Keratinocyte (primary cell): ENCODE measurements around the gene RAB44. TPM values are rescaled to one million over a fixed set of nuclear protein-coding genes. Genes with fewer than 3 reads are reported as not detected.

Experiments used
- DNase-seq: peaks from one replicate; pipeline ENCODE4 v3.0.0-alpha.2; 2011; ENCODE audit warnings: low read depth, missing footprints, low spot score
- FAIRE-seq: peaks from 2 replicates; lab custom pipeline; 2011; peaks lifted over from hg19 to GRCh38; lab: Jason Lieb, UNC
- H2AFZ ChIP-seq: 2 replicates; pipeline ENCODE4 v1.6.0; 2012; ENCODE audit warnings: low read length, control low read depth, inconsistent platforms; ENCODE audit not compliant: control insufficient read depth
- H3K27ac ChIP-seq: 2 replicates; pipeline ENCODE4 v1.5.1; 2011; ENCODE audit warnings: low read length; ENCODE audit not compliant: control insufficient read depth, insufficient read depth
- H3K27me3 ChIP-seq: 3 replicates; pipeline ENCODE4 v1.6.0; 2011; ENCODE audit warnings: low read length; ENCODE audit not compliant: control insufficient read depth, insufficient read depth; ENCODE audit errors: extremely low read depth
- H3K36me3 ChIP-seq, 2 experiments: 2 replicates in 1 of 2; 3 replicates in 1 of 2; pipeline ENCODE4 v1.5.1; 2011; ENCODE audit warnings: low read length in 2 of 2, mild to moderate bottlenecking in 1 of 2; ENCODE audit not compliant: control insufficient read depth in 2 of 2, insufficient read depth in 2 of 2; ENCODE audit errors: extremely low read depth in 1 of 2
- H3K4me1 ChIP-seq: 3 replicates; pipeline ENCODE4 v1.5.1; 2011; ENCODE audit warnings: low read length; ENCODE audit not compliant: control insufficient read depth, insufficient read depth; ENCODE audit errors: extremely low read depth
- H3K4me2 ChIP-seq: 3 replicates; pipeline ENCODE4 v1.6.0; 2011; ENCODE audit warnings: low read depth, low read length; ENCODE audit not compliant: control insufficient read depth, insufficient read depth; ENCODE audit errors: extremely low read depth
- H3K4me3 ChIP-seq, 3 experiments: fragments of 200-600 bp in 1 of 3; sonication (generic) in 1 of 3; 2 replicates in 2 of 3; 3 replicates in 1 of 3; pipeline ENCODE4 v1.5.1; 2011 to 2016; ENCODE audit warnings: low read length in 3 of 3, mild to moderate bottlenecking in 3 of 3, control low read depth in 2 of 3, inconsistent platforms in 1 of 3, low read depth in 1 of 3, mixed read lengths in 1 of 3, mixed run types in 1 of 3, moderate library complexity in 1 of 3; ENCODE audit not compliant: control insufficient read depth in 2 of 3, insufficient read depth in 2 of 3; ENCODE audit errors: extremely low read depth in 1 of 3
- H3K79me2 ChIP-seq: 2 replicates; pipeline ENCODE4 v1.6.0; 2012; ENCODE audit warnings: low read length; ENCODE audit not compliant: control insufficient read depth, insufficient read depth
- H3K9ac ChIP-seq: 3 replicates; pipeline ENCODE4 v1.6.0; 2011; ENCODE audit warnings: low read length; ENCODE audit not compliant: control insufficient read depth, insufficient read depth; ENCODE audit errors: extremely low read depth
- H3K9me1 ChIP-seq: 3 replicates; pipeline ENCODE4 v1.6.0; 2011; ENCODE audit warnings: low read length; ENCODE audit not compliant: control insufficient read depth, insufficient read depth; ENCODE audit errors: extremely low read depth
- H3K9me3 ChIP-seq: 2 replicates; pipeline ENCODE4 v1.5.1; 2012; ENCODE audit warnings: low read depth, low read length; ENCODE audit not compliant: control insufficient read depth
- H4K20me1 ChIP-seq: 3 replicates; pipeline ENCODE4 v1.6.0; 2011; ENCODE audit warnings: low read length; ENCODE audit not compliant: control insufficient read depth, insufficient read depth; ENCODE audit errors: extremely low read depth
- CTCF ChIP-seq, 3 experiments: IDR thresholded peaks in 1 of 3; conservative IDR thresholded peaks in 1 of 3; optimal IDR thresholded peaks in 1 of 3; 2 replicates in 2 of 3; 3 replicates in 1 of 3; pipeline versions ENCODE3 to v1.5.1; 2011; ENCODE audit warnings: low read length in 3 of 3, mild to moderate bottlenecking in 3 of 3, moderate library complexity in 2 of 3, control low read depth in 1 of 3, inconsistent platforms in 1 of 3; ENCODE audit not compliant: insufficient read depth in 2 of 3; ENCODE audit errors: extremely low read depth in 1 of 3
- EZH2 ChIP-seq: IDR thresholded peaks from one replicate; pipeline ENCODE4 v1.6.1; 2012; ENCODE audit warnings: inconsistent platforms, mild to moderate bottlenecking, low read length, moderate library complexity
- dilution Hi-C: fragments of 300-500 bp; cut with MboI; formaldehyde crosslinking; loops from one replicate; pipeline ENCODE4 v1.7.0; 2020; ENCODE audit warnings: low sequenced_read_pairs; ENCODE audit not compliant: extremely low pct_ligation_motif_present
- polyA plus RNA-seq, 5 experiments: library from polyadenylated mRNA; depleted of rRNA in 3 of 5; stranded (reverse) in 3 of 5; stranded (forward) in 1 of 5; unstranded in 1 of 5; fragments of >200 nt; gene quantifications; 1 replicate in 1 of 5; 2 replicates in 3 of 5; 3 replicates in 1 of 5; pipeline versions ENCODE4 v1.2.1 to v1.2.3, GENCODE V29; 2011 to 2012; ENCODE audit warnings: missing spikeins in 2 of 5, low read depth in 1 of 5, low replicate concordance in 1 of 5

RAB44 gene
- polyA plus RNA-seq, 1 donor (not counting 4 experiments of a cell fraction or from before 2014, with no cell fraction given): 0.03 TPM

- dilution Hi-C loops: no loop called here
- peak overlapping the region; percentile 12 for H3K4me2 ChIP-seq
- H3K27me3 ChIP-seq: no peaks in the 10 kb centered on the region
- H3K9ac ChIP-seq: no peak overlapping the region
- no peaks in the 10 kb centered on the region for H3K9me3 ChIP-seq
- no peaks in the 10 kb centered on the region for H3K79me2 ChIP-seq
- H3K27ac ChIP-seq: no peak overlapping the region
- no peak overlapping the region for H2AFZ ChIP-seq
- H3K4me3 ChIP-seq: no peak overlapping the region
- H3K9me1 ChIP-seq: no peaks in the 10 kb centered on the region
- no peaks in the 10 kb centered on the region for H4K20me1 ChIP-seq
- no peaks in the 10 kb centered on the region for H3K36me3 ChIP-seq
- TF ChIP-seq CTCF (optimal IDR thresholded peaks at IDR 0.05 in 1 of 3, IDR thresholded peaks at IDR 0.05 in 1 of 3, conservative IDR thresholded peaks at IDR 0.05 in 1 of 3; ENCODE audit: extremely low read depth in 1 of 3, insufficient read depth in 2 of 3, low read length in 3 of 3) (no peak), EZH2 (peak; percentile 47)
- peaks cover 27% of the 10 kb centered on the region for H3K4me1 ChIP-seq
- DNase-seq: no peak
- no peak for FAIRE-seq
These were observed 36.7 kb upstream of the RAB44 start for GRCh38 chr6:36660771-36661471.

- Histone ChIP-seq H3K9me3 (no peaks in the 10 kb centered on the region), H3K9me1 (peaks cover 2% of the 10 kb centered on the region), H3K79me2 (no peaks in the 10 kb centered on the region), H4K20me1 (no peaks in the 10 kb centered on the region), H3K4me2 (peak overlapping the region; percentile 22), H3K36me3 (no peaks in the 10 kb centered on the region), H2AFZ (no peak overlapping the region), H3K4me3 (no peak overlapping the region), H3K4me1 (peaks cover 40% of the 10 kb centered on the region), H3K27ac (no peak overlapping the region), H3K27me3 (no peaks in the 10 kb centered on the region), H3K9ac (no peak overlapping the region)
- no peak for FAIRE-seq
- dilution Hi-C loops: no loop called here
- no peak for DNase-seq
- no peak for TF ChIP-seq CTCF (optimal IDR thresholded peaks at IDR 0.05 in 1 of 3, IDR thresholded peaks at IDR 0.05 in 1 of 3, conservative IDR thresholded peaks at IDR 0.05 in 1 of 3; ENCODE audit: extremely low read depth in 1 of 3, insufficient read depth in 2 of 3, low read length in 3 of 3)
- no peak for TF ChIP-seq EZH2
These were observed 35.2 kb upstream of the RAB44 start for GRCh38 chr6:36662380-36662779.
